Nephron progenitor cell (in vitro differentiated cells): ENCODE results near the gene CAPZA1.

Source experiments
- DNase-seq: peaks from one replicate; pipeline ENCODE4 v3.0.0; 2021
- H3K27ac Mint-ChIP-seq: 2 replicates; pipeline ENCODE4 v1.8.0; 2021; ENCODE audit warnings: mild to moderate bottlenecking, moderate library complexity, mixed read lengths
- H3K27me3 Mint-ChIP-seq: 2 replicates; pipeline ENCODE4 v1.8.0; 2021; ENCODE audit warnings: mild to moderate bottlenecking, low read depth, mixed read lengths; ENCODE audit not compliant: poor library complexity
- H3K36me3 Mint-ChIP-seq: 2 replicates; pipeline ENCODE4 v1.8.0; 2021; ENCODE audit warnings: low read depth, mixed read lengths
- H3K4me1 Mint-ChIP-seq: 2 replicates; pipeline ENCODE4 v1.8.0; 2021; ENCODE audit warnings: mixed read lengths
- H3K4me3 Mint-ChIP-seq: 2 replicates; pipeline ENCODE4 v1.8.0; 2021; ENCODE audit warnings: mild to moderate bottlenecking, moderate library complexity, mixed read lengths
- H3K9me3 Mint-ChIP-seq: 2 replicates; pipeline ENCODE4 v1.8.0; 2021; ENCODE audit warnings: mild to moderate bottlenecking, moderate library complexity, mixed read lengths
- TF ChIP-seq, protein P1 (sequence below): fragments of 200-600 bp; sonication (generic); IDR thresholded peaks from 2 replicates; pipeline ENCODE4 v1.5.0; 2021; ENCODE audit warnings: antibody characterized with exemption

Gene CAPZA1

GRCh38 chr1:112702420-112703261, 83.0 kb downstream of the CAPZA1 start:
- Mint-ChIP-seq H3K36me3 (peaks cover 38% of the 10 kb centered on the region), H3K27me3 (peaks cover 6% of the 10 kb centered on the region), H3K27ac (peak overlapping the region; percentile 58), H3K4me3 (peak overlapping the region; percentile 23), H3K4me1 (peaks cover 90% of the 10 kb centered on the region), H3K9me3 (no peaks in the 10 kb centered on the region)
- DNase-seq: no peak
- TF ChIP-seq, protein P1, sequence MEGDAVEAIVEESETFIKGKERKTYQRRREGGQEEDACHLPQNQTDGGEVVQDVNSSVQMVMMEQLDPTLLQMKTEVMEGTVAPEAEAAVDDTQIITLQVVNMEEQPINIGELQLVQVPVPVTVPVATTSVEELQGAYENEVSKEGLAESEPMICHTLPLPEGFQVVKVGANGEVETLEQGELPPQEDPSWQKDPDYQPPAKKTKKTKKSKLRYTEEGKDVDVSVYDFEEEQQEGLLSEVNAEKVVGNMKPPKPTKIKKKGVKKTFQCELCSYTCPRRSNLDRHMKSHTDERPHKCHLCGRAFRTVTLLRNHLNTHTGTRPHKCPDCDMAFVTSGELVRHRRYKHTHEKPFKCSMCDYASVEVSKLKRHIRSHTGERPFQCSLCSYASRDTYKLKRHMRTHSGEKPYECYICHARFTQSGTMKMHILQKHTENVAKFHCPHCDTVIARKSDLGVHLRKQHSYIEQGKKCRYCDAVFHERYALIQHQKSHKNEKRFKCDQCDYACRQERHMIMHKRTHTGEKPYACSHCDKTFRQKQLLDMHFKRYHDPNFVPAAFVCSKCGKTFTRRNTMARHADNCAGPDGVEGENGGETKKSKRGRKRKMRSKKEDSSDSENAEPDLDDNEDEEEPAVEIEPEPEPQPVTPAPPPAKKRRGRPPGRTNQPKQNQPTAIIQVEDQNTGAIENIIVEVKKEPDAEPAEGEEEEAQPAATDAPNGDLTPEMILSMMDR: no peak

DNA sequence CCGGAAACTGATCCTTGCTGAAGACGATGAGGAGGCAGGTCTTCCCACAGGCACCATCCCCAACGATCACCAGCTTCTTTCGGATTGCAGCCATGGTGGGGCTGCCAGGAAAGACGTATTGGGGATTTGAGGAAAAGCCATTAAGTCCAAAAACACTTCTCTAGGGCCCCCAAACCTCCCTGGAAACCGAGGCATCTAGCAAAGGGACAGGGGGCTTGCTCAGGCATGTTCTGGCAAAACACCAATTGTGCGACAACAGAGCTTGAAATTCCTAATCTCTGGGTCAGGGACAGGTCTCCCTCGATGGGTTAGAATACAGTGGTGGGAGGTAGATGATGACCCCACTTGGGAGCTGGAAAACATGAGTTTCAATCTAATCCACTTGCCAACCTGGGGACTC, 84.1 kb downstream of the CAPZA1 start:
- peaks cover 9% of the 10 kb centered on the region for H3K27me3 Mint-ChIP-seq

GRCh38 chr1:112704391-112704933, 84.8 kb downstream of the CAPZA1 start:
- DNase-seq: no peak
- Mint-ChIP-seq H3K4me1 (peaks cover 81% of the 10 kb centered on the region), H3K36me3 (peaks cover 28% of the 10 kb centered on the region), H3K4me3 (peak overlapping the region; percentile 96), H3K27ac (peak overlapping the region; percentile 99), H3K9me3 (no peaks in the 10 kb centered on the region), H3K27me3 (peaks cover 15% of the 10 kb centered on the region)
- TF ChIP-seq, protein P1: no peak

More for the DNA sequence above, 84.1 kb downstream of the CAPZA1 start:
- Mint-ChIP-seq H3K4me1 (peaks cover 88% of the 10 kb centered on the region), H3K36me3 (peaks cover 36% of the 10 kb centered on the region), H3K4me3 (peak overlapping the region; percentile 96), H3K9me3 (no peaks in the 10 kb centered on the region), H3K27ac (no peak overlapping the region)
- no peak for DNase-seq
- TF ChIP-seq, protein P1: no peak

- TF ChIP-seq, protein P1: no peak
- no peaks in the 10 kb centered on the region for H3K9me3 Mint-ChIP-seq
- peak overlapping the region; percentile 96 for H3K4me3 Mint-ChIP-seq
- peak overlapping the region; percentile 99 for H3K27ac Mint-ChIP-seq
- peaks cover 75% of the 10 kb centered on the region for H3K4me1 Mint-ChIP-seq
- peaks cover 23% of the 10 kb centered on the region for H3K36me3 Mint-ChIP-seq
- peak; percentile 87 for DNase-seq
- peaks cover 18% of the 10 kb centered on the region for H3K27me3 Mint-ChIP-seq
Measured at GRCh38 chr1:112704934-112705627, 85.4 kb downstream of the CAPZA1 start.

DNA sequence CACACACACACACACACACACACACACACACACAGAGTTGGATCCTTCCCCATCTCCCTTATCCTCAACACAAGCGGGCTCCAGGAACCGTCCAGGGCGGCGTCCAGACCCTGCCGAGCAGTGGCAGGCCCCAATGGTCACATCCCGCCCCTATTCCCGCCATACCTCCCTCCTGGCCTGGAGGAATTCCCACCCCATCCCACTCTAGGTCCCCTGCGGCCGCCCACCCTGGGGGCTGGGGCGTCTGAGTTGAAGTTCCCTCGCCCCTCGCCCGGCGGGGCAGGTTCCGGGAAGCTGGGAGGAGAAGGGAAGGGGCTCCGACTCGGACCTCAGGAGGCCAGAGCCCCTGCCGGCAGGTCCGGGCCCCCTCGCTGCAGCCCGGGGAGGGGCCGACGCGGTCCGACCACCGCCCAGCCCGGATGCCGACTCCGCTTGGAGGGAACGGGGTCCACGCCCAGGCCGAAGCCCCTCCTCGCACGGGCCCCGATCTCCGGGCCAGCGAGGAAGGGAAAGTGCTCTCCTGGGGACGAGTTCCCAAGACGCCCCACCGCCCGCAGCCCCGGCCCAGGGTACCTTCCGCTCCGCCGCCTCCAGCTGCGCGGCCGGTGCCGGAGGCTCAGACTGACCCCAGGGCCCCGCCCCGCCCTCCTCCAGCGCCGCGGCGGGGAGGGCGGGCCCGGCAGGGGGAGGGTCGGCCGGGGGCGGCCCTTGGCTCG, 87.0 kb downstream of the CAPZA1 start, which contains the start of gene RHOC:
RHOC (minus strand) TSS at position 623 of the 716 bp plus-strand sequence. CDS start 3,328 bp downstream, outside the sequence.
- Mint-ChIP-seq H3K27me3 (peaks cover 24% of the 10 kb centered on the region), H3K27ac (peak within 1 kb of the TSS; percentile 99), H3K4me3 (peak within 1 kb of the TSS; percentile 96), H3K36me3 (peaks cover 16% of the 10 kb centered on the region), H3K4me1 (peaks cover 70% of the 10 kb centered on the region), H3K9me3 (no peaks in the 10 kb centered on the region)
- DNase-seq: peak; percentile 84
- TF ChIP-seq, protein P1: no peak
